ENCODE results near the gene SLMAP.

The SLMAP gene

DNA sequence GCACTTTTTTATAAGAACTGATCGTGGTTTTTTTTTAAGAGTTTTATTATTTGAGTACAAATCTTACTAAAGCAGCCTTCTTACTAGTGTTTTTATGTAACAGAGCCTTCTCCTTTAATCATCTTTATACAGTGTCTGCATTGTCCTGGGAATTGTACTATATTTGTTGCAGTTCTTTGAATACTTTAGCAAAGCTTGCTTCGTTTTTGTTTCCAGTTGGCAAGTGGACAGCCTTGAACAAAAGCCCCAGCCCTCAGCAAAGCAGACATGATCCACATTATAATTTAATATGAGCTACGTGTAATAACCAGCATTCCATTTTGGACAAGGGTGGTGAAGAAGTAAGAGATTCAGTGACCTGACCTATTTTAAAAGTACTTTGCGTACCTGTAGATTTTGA lies 139.9 kb downstream of the SLMAP start:
- H3K27ac Mint-ChIP-seq = no peak overlapping the region
- peaks cover 14% of the 10 kb centered on the region for H3K36me3 Mint-ChIP-seq
- no peaks in the 10 kb centered on the region for H3K9me3 Mint-ChIP-seq (ENCODE audit: low read depth)
- no peaks in the 10 kb centered on the region for H3K27me3 Mint-ChIP-seq
- H3K4me1 Mint-ChIP-seq (ENCODE audit: low read depth) = no peaks in the 10 kb centered on the region
- no peak overlapping the region for H3K4me3 Mint-ChIP-seq

GRCh38 chr3:57896691-57897090 lies 140.6 kb downstream of the SLMAP start:
- Mint-ChIP-seq H3K4me3 (no peak overlapping the region), H3K36me3 (peaks cover 18% of the 10 kb centered on the region), H3K4me1 (ENCODE audit: low read depth) (no peaks in the 10 kb centered on the region), H3K27ac (no peak overlapping the region), H3K9me3 (ENCODE audit: low read depth) (no peaks in the 10 kb centered on the region), H3K27me3 (no peaks in the 10 kb centered on the region)

GRCh38 chr3:57900786-57901185 lies 144.7 kb downstream of the SLMAP start:
- Mint-ChIP-seq H3K27me3 (no peaks in the 10 kb centered on the region), H3K27ac (no peak overlapping the region), H3K4me1 (ENCODE audit: low read depth) (no peaks in the 10 kb centered on the region), H3K36me3 (peaks cover 25% of the 10 kb centered on the region), H3K4me3 (no peak overlapping the region), H3K9me3 (ENCODE audit: low read depth) (no peaks in the 10 kb centered on the region)

- Mint-ChIP-seq H3K9me3 (ENCODE audit: low read depth) (no peaks in the 10 kb centered on the region), H3K27me3 (no peaks in the 10 kb centered on the region), H3K4me3 (no peak overlapping the region), H3K4me1 (ENCODE audit: low read depth) (no peaks in the 10 kb centered on the region), H3K36me3 (peaks cover 22% of the 10 kb centered on the region), H3K27ac (no peak overlapping the region)
Measured at GRCh38 chr3:57903124-57903890, 147.2 kb downstream of the SLMAP start.

- Mint-ChIP-seq H3K4me1 (ENCODE audit: low read depth) (no peaks in the 10 kb centered on the region), H3K4me3 (no peak overlapping the region), H3K27ac (no peak overlapping the region), H3K36me3 (peaks cover 13% of the 10 kb centered on the region), H3K9me3 (ENCODE audit: low read depth) (no peaks in the 10 kb centered on the region), H3K27me3 (no peaks in the 10 kb centered on the region)
Measured at GRCh38 chr3:57910990-57911389, 154.9 kb downstream of the SLMAP start.

GRCh38 chr3:57911593-57911992 lies 155.5 kb downstream of the SLMAP start:
- no peaks in the 10 kb centered on the region for H3K27me3 Mint-ChIP-seq
- H3K4me1 Mint-ChIP-seq (ENCODE audit: low read depth) = no peaks in the 10 kb centered on the region
- H3K27ac Mint-ChIP-seq = no peak overlapping the region
- no peaks in the 10 kb centered on the region for H3K9me3 Mint-ChIP-seq (ENCODE audit: low read depth)
- no peak overlapping the region for H3K4me3 Mint-ChIP-seq
- peaks cover 18% of the 10 kb centered on the region for H3K36me3 Mint-ChIP-seq

GRCh38 chr3:57917601-57918000 lies 161.5 kb downstream of the SLMAP start:
- no peaks in the 10 kb centered on the region for H3K27me3 Mint-ChIP-seq
- H3K27ac Mint-ChIP-seq = no peak overlapping the region
- H3K36me3 Mint-ChIP-seq = peaks cover 14% of the 10 kb centered on the region
- no peak overlapping the region for H3K4me3 Mint-ChIP-seq
- no peaks in the 10 kb centered on the region for H3K9me3 Mint-ChIP-seq (ENCODE audit: low read depth)
- H3K4me1 Mint-ChIP-seq (ENCODE audit: low read depth) = no peaks in the 10 kb centered on the region

GRCh38 chr3:57918123-57918837 lies 162.2 kb downstream of the SLMAP start:
- Mint-ChIP-seq H3K9me3 (ENCODE audit: low read depth) (no peaks in the 10 kb centered on the region), H3K36me3 (peaks cover 17% of the 10 kb centered on the region), H3K4me1 (ENCODE audit: low read depth) (no peaks in the 10 kb centered on the region), H3K27ac (no peak overlapping the region), H3K27me3 (no peaks in the 10 kb centered on the region), H3K4me3 (no peak overlapping the region)

DNA sequence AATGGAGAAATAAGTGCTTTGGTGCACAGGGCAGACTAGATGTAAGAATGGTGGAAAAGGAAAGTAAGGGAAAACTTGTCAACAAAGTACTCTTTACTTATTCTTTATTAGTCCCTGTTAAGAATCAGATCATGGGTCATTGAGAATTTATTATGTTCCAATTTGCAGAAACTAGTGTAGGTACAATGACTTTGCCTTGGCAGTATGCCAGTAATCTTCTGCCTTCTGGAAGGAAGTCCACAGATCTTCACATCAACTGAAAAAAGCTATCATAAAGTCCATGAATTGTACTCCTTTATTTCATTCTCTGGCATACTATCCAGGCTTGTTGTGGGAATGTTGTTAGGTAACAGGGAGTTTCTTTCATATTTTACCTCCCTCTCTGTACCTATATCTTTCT lies 163.9 kb downstream of the SLMAP start:
- Mint-ChIP-seq H3K36me3 (peaks cover 19% of the 10 kb centered on the region), H3K4me1 (ENCODE audit: low read depth) (no peaks in the 10 kb centered on the region), H3K4me3 (no peak overlapping the region), H3K27ac (no peak overlapping the region), H3K27me3 (no peaks in the 10 kb centered on the region), H3K9me3 (ENCODE audit: low read depth) (no peaks in the 10 kb centered on the region)

- no peak overlapping the region for H3K4me3 Mint-ChIP-seq
- H3K27me3 Mint-ChIP-seq = no peaks in the 10 kb centered on the region
- H3K27ac Mint-ChIP-seq = no peak overlapping the region
- no peaks in the 10 kb centered on the region for H3K4me1 Mint-ChIP-seq (ENCODE audit: low read depth)
- H3K9me3 Mint-ChIP-seq (ENCODE audit: low read depth) = no peaks in the 10 kb centered on the region
- H3K36me3 Mint-ChIP-seq = peaks cover 9% of the 10 kb centered on the region
Measured at GRCh38 chr3:57923101-57923500, 167.0 kb downstream of the SLMAP start.

GRCh38 chr3:57923752-57924151 lies 167.6 kb downstream of the SLMAP start:
- Mint-ChIP-seq H3K36me3 (peaks cover 7% of the 10 kb centered on the region), H3K27me3 (no peaks in the 10 kb centered on the region), H3K4me3 (no peak overlapping the region), H3K27ac (no peak overlapping the region), H3K9me3 (ENCODE audit: low read depth) (no peaks in the 10 kb centered on the region), H3K4me1 (ENCODE audit: low read depth) (no peaks in the 10 kb centered on the region)

DNA sequence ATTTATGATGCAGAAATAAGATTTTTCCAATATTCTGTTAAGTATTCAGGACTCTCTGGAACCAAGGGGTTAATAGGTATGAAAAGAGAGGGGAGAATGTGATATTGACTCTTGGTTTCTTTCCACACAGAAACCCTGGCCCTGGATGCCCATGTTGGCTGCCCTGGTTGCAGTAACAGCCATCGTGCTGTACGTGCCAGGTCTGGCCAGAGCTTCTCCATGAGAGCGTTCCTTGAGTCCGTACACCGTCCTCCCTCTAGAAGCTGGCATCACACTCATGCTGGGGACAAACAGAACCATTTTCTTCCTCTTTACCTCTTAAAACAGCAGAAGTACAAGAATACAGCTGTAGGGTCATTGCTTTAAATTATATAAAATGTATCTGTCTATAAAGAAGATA lies 171.1 kb downstream of the SLMAP start:
- no peaks in the 10 kb centered on the region for H3K4me1 Mint-ChIP-seq (ENCODE audit: low read depth)
- H3K9me3 Mint-ChIP-seq (ENCODE audit: low read depth) = no peaks in the 10 kb centered on the region
- no peaks in the 10 kb centered on the region for H3K27me3 Mint-ChIP-seq
- peaks cover 10% of the 10 kb centered on the region for H3K36me3 Mint-ChIP-seq
- H3K4me3 Mint-ChIP-seq = no peak overlapping the region
- no peak overlapping the region for H3K27ac Mint-ChIP-seq

DNA sequence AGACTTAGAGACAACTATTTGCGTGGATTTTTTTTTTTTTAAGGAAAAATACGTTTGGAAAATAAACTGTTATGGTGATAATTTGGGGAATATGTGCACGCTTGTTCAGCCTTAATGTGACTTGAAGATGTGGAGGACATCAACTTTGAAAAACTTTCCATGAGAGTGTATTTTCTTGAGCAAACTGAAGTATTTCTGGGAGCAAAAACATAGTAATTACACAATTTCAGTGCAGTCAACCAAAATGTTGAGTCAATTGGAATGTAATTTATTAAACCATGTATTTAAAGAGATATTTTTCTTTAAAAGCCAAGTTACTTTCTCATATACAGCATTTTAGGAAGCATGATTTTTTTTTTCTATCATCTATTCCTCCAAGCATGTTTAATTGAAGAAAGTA lies 171.8 kb downstream of the SLMAP start:
- H3K27ac Mint-ChIP-seq = no peak overlapping the region
- H3K4me3 Mint-ChIP-seq = no peak overlapping the region
- no peaks in the 10 kb centered on the region for H3K9me3 Mint-ChIP-seq (ENCODE audit: low read depth)
- no peaks in the 10 kb centered on the region for H3K4me1 Mint-ChIP-seq (ENCODE audit: low read depth)
- no peaks in the 10 kb centered on the region for H3K27me3 Mint-ChIP-seq
- peaks cover 10% of the 10 kb centered on the region for H3K36me3 Mint-ChIP-seq

DNA sequence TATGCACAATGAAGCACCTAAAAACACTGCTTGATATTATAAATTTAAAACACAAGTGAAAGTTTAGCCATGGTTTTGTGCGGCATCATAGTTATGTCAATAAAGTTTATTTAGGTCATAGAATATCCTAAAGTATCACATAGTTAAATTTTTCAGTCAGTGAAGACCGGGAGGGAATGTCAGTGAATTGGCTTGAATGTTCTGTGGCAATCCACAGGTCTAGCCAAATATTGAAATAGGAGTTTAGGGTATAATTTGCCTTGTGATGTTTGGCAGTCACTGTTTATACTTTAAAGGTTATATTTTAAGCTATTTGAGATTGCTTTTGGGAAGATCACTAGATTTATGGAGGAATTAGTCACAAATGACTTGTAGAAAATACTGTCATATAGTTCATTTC lies 172.4 kb downstream of the SLMAP start:
- H3K36me3 Mint-ChIP-seq = peaks cover 10% of the 10 kb centered on the region
- no peaks in the 10 kb centered on the region for H3K27me3 Mint-ChIP-seq
- H3K4me3 Mint-ChIP-seq = no peak overlapping the region
- H3K4me1 Mint-ChIP-seq (ENCODE audit: low read depth) = no peaks in the 10 kb centered on the region
- no peak overlapping the region for H3K27ac Mint-ChIP-seq
- H3K9me3 Mint-ChIP-seq (ENCODE audit: low read depth) = no peaks in the 10 kb centered on the region

- H3K27me3 Mint-ChIP-seq = no peaks in the 10 kb centered on the region
- no peaks in the 10 kb centered on the region for H3K9me3 Mint-ChIP-seq (ENCODE audit: low read depth)
- H3K36me3 Mint-ChIP-seq = peaks cover 8% of the 10 kb centered on the region
- H3K27ac Mint-ChIP-seq = no peak overlapping the region
- no peaks in the 10 kb centered on the region for H3K4me1 Mint-ChIP-seq (ENCODE audit: low read depth)
- H3K4me3 Mint-ChIP-seq = no peak overlapping the region
Measured at GRCh38 chr3:57929988-57930387, 173.9 kb downstream of the SLMAP start.

GRCh38 chr3:57933602-57934001 lies 177.5 kb downstream of the SLMAP start:
- H3K27ac Mint-ChIP-seq = no peak overlapping the region

More at GRCh38 chr3:57933602-57934001, 177.5 kb downstream of the SLMAP start:
- no peak overlapping the region for H3K4me3 Mint-ChIP-seq
- peaks cover 6% of the 10 kb centered on the region for H3K36me3 Mint-ChIP-seq
- H3K9me3 Mint-ChIP-seq (ENCODE audit: low read depth) = no peaks in the 10 kb centered on the region
- H3K4me1 Mint-ChIP-seq (ENCODE audit: low read depth) = no peaks in the 10 kb centered on the region
- H3K27me3 Mint-ChIP-seq = no peaks in the 10 kb centered on the region
